ENCODE measurements around the gene MAPKBP1.
"Not testable (repeated sequence)": the region's sequence is repeated elsewhere in the genome, so short reads cannot be mapped to it uniquely, and the experiment has no call there.

The MAPKBP1 gene

GRCh38 chr15:41827290-41827879 lies 53.1 kb downstream of the MAPKBP1 start:
- DNase-seq: peak; percentile 10

GRCh38 chr15:41827880-41828806 lies 53.9 kb downstream of the MAPKBP1 start, which contains the start of gene JMJD7:
Gene JMJD7, plus strand, starts transcription at chr15:41828092. Its CDS starts 33 bp downstream, at chr15:41828125.
- peak; percentile 84 for DNase-seq

- DNase-seq: no peak
These were observed 54.5 kb downstream of the MAPKBP1 start for GRCh38 chr15:41828807-41829141.

GRCh38 chr15:41829959-41830646 lies 55.8 kb downstream of the MAPKBP1 start:
- DNase-seq: no peak

GRCh38 chr15:41831291-41831690 lies 57.0 kb downstream of the MAPKBP1 start:
- DNase-seq: not testable (repeated sequence)

DNA sequence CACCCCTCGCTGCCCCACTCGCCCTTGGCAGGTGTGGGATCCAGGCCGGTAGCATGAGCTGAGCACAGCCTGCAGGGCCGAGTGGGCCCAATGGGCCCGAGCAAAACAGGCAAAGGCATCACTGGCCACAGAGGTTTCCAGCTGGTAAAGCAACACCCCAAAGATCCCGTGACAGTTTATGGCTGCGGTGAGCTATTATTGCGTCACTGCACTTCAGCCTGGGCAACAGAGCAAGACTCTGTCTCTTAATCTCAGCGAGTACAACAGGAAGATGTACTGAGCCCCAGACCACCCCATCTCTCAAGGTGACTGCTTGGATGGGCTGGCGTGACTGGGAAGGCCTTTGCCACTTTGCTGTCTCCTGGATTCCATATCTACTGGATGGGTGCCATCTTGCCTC lies 57.9 kb downstream of the MAPKBP1 start:
- DNase-seq: no peak

DNA sequence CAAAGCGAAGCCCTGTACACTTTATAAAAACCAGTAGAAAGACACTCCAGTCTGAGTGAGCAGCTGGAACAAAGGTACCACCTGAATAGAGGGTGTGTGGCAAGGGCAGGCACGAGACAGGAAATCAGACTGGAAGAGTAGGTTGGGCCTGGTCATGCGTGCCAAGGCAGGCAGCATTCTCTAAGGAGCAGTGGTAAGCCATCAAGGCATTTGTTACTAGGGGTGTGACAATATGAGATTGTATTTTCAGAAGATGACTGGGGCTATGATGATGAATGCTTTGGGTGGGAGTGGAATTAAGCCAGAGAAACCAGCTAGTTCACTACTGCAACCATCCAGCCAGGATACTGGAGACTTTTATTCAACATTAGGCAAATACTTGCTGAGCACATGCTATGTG lies 58.6 kb downstream of the MAPKBP1 start:
- no peak for DNase-seq

DNA sequence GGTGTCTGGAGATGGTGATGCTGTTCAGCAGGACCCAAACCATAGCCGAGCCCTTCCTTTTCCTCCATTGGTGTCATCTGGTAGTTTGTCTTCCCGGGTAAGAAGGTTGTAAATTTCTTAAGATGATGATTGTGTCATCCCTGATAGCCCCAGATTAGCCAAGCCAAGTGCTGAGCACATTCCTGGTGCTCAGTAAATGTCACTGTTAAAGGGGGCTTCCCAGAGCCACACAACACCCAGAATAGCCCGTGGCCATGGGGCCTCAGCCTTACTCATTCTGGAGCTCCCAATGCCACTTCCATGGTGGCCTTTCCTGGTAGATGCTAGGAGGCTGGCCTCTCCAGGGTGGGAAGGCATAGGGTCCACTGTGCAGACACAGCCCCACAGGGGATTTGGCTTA lies 59.8 kb downstream of the MAPKBP1 start:
- no peak for DNase-seq

DNA sequence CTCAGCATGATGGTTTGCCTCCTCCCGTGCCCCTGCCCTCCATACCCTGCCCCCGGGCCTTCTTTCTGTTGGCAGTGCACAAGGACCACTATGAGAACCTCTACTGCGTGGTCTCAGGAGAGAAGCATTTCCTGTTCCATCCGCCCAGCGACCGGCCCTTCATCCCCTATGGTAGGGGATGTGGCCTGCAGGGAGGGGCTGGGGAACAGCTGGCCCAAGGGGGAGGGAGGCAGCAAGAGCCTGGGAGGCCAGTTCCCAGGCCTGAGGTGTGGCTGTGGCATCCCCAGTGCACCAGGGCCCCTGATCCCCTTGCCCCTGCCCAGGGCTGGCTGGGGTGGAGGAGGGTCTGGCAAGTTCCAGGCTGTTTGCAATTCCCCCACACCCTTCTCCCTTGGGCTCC lies 61.8 kb downstream of the MAPKBP1 start:
- no peak for DNase-seq

DNA sequence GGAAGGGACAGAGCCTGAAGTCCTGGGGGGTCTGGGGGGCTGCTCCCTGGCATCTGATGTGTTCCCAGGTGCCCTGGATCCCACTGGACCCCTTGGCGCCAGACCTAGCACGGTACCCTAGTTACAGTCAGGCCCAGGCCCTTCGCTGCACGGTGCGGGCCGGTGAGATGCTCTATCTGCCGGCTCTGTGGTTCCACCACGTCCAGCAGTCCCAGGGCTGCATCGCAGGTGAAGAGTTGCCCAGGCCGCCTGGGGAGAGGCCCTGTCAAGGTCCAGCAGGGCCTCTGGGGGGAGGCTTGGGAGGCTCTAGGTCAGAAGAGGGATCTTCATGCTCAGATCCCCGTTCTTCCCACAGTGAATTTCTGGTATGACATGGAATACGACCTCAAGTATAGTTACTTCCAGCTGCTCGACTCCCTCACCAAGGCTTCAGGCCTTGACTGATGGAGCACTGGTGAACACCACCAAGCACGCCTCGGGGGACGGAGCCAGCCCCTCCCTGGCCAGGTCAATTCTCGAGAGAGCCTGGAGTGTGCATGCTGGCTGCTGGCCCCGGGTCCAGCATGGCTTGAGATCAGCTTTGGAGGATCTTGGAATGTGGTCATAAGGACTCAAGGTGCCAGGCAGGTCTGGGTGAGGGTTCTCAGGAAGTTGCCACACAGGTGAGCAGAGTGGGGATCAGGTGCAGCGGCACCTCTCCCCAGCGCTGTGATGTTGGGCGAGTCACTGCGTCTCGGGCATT lies 62.6 kb downstream of the MAPKBP1 start:
- DNase-seq: no peak

GRCh38 chr15:41838400-41838897 lies 64.2 kb downstream of the MAPKBP1 start, which contains the start of gene PLA2G4B:
Gene PLA2G4B, plus strand, starts transcription at chr15:41838847. Its CDS starts 67 bp downstream, at chr15:41838914.
- DNase-seq: no peak

GRCh38 chr15:41839781-41840491 lies 65.7 kb downstream of the MAPKBP1 start:
- no peak for DNase-seq

DNA sequence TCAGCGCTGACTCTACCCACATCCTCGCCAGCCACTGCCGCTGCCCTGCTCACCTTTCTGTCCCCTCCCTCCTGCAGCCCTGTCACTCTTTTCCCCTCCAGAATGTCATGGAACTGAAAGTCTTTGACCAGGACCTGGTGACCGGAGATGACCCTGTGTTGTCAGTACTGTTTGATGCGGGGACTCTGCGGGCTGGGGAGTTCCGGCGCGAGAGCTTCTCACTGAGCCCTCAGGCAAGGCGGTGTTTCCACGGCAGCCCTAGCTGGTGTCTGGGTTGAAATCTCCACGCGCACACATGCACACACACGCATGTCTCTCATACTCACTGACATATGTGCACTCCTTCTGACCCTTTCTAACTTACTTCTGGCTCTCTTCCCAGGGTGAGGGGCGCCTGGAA lies 66.4 kb downstream of the MAPKBP1 start:
- no peak for DNase-seq

- DNase-seq: no peak
These were observed 66.8 kb downstream of the MAPKBP1 start for GRCh38 chr15:41841131-41841530.

DNA sequence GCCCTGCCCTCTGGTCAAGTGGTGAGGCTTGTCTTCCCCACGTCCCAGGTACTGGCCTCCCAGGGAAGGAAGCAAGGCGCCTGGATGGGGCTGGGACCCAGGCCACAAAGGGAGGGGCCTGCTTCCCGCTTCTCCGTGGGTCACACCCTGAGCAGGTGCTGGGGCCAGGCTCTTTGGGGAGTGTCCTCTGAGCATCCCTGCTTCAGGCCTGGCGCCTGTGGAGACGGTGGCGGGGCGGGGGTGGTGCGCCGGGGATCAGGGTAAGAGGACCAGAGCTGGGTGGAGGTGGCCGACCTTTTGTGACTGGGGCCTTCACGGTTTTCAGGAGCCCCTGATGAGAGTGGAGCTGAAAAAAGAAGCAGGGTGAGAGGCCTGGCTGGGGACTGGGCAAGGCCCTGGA lies 67.9 kb downstream of the MAPKBP1 start:
- DNase-seq: no peak

DNA sequence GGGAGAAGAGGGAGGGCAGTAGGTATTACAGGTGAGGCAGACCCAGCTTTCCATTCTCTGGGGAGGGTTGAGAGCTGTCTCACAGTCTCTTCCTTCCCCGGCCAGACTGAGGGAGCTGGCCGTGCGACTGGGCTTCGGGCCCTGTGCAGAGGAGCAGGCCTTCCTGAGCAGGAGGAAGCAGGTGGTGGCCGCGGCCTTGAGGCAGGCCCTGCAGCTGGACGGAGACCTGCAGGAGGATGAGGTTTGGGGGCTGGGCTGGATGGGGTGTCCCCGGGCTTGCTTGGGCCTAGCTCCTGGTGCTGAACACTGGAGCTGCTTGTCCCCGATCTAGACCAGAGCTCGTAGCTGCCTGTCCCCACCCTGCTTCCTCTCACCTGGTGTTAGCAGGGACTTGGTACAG lies 69.3 kb downstream of the MAPKBP1 start:
- no peak for DNase-seq

GRCh38 chr15:41844814-41845213 lies 70.5 kb downstream of the MAPKBP1 start:
- DNase-seq: no peak

DNA sequence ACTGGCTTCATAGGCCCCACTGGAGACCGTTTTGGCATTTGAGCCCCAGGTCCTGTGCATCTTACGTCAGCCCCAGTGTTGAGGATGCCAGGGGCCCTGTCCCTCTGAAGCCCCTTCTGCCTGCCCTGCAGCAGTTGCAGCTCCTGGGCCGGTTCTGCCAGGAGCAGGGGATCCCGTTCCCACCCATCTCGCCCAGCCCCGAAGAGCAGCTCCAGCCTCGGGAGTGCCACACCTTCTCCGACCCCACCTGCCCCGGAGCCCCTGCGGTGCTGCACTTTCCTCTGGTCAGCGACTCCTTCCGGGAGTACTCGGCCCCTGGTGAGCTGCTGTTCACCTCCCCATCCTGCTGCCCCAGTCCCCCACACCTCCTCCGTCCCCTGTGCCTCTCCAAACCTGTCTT lies 72.9 kb downstream of the MAPKBP1 start:
- DNase-seq: no peak

DNA sequence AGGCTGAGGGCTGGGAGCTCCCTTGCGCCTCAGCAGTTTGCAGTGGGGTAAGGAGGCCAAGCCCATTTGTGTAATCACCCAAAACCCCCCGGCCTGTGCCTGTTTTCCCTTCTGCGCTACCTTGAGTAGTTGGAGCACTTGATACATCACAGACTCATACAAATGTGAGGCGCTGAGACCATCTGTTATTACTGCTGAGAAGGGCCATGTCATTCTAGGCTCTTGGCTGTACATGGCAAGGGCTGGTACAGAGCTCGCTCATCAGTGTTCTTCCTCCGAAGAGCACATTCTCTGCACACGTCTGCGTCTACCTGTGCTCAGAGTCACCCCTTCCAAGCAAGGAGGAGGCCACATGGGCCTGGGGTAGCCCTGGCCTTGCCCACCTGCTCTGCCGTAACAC lies 73.7 kb downstream of the MAPKBP1 start:
- DNase-seq: no peak

DNA sequence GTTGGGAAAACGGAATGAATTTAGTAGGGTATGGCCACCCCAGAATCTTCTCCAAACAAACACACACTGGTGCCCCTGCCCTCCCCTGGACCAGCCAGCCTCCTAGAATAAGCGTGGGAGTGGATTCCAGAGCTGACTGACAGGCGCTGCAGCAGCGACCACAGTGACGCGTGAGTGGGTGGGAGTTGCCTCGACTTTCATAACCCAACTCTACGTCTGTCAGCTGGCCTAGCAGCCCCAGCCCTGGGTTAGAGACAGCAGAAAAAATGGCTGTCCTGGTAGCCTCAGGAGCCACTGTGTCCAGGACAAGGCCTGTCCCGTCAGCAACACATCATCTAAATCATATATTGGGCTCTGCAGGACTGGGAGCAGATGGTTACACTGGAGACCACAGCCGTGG lies 74.3 kb downstream of the MAPKBP1 start:
- DNase-seq: no peak

DNA sequence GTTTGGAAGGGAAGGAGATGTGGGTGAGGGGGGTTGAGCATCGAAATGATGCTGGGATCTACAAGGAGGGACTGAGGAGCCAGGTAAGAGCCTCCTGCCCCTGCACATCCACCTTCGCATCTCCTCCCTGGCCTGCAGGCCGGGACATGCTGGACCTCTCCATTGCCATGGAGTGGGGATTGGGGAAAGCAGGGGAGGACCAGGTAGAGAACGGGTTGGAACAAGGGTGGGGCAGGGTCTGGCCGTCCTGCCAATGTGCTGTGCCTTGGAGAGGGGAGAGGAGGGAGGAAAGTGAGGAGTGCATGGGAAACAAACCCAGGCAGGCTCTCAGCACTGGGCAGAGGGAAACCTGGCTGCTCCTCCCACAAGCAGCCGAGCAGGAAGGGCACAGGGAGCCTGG lies 74.9 kb downstream of the MAPKBP1 start:
- no peak for DNase-seq

DNA sequence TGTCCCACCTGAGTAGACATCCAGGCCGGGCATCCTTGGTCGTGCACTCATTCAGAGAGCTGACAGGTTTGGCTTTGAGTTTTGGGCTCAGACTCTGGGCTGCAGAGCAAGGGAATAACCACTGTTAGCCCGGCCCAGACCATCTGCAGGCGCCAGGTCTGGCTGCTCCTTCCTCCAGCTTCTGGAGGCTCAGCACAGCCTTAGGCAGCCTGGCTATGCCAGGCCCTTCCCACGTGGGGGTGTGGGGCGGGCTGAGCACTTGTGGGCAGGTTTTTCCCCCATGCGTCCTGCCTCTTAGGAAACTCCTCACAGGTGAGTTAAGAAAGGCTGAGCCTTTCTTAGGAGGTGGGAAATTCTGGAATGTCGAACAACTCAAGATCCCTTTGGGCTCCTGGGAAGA lies 75.6 kb downstream of the MAPKBP1 start:
- no peak for DNase-seq
